Endometrial microvascular endothelial cells (primary cell): Measurements from ENCODE around the gene KIDINS220. TPM values are rescaled to one million over a fixed set of nuclear protein-coding genes. Genes with fewer than 3 reads are reported as not detected.
"Not testable (repeated sequence)": the region's sequence is repeated elsewhere in the genome, so short reads cannot be mapped to it uniquely, and the experiment has no call there.

ENCODE experiments used
- in situ Hi-C: cut with HindIII; loops from 2 replicates; pipeline ENCODE4 v1.10.0; 2017; ENCODE audit warnings: low sequenced_read_pairs, low pct_unique_long_range_greater_than_20kb; ENCODE audit errors: inconsistent ontology term
- total RNA-seq: library from RNA; depleted of rRNA; stranded (reverse); fragments of >200 nt; gene quantifications from one replicate; pipeline ENCODE4 v1.2.3, GENCODE V29; 2015; ENCODE audit errors: inconsistent ontology term

KIDINS220 gene
- total RNA-seq, 1 donor from 2014 or later: 27.0 TPM

DNA sequence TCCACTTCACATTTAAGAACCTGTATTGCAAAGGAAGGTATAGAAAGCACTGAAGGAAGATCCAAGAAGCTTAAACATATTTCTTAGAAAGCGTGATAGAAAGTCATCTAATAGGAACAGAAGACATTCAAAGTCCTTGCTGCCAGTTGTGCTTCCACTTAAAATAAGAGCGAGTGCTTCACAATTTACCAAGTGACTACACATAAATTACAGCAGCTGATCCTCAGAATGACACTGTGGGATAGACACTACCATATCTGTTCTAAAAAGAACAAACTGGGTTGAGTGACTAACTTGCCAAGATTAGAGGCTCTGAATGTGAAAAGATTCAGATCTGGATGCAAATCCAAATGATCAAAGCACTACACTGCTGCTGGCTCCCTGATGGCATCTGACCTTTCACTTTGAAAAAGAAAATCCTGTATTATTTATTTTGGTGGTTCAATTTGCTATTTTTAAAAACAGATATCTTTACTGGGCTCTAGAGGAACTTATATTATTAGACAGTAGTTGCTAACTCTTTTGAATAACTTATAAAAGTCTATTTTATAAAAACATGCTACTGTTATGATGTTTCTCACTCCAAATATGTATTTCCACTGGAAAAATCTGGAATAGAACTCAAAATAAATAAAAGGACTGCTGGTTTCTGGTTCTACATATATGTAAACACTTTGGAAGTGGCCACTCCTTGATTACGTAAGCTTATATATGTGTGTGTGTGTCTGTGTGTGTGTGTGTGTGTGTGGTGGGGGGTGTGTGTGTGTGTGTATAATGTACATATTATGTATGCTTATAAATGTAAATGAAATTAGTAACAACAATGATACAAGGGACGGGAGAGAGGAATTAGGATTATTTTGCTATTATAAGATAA, 57.4 kb downstream of the KIDINS220 start:
- in situ Hi-C loops: no loop called here

GRCh38 chr2:8774371-8774770, 63.0 kb downstream of the KIDINS220 start:
- in situ Hi-C loops: no loop called here

- in situ Hi-C loops: no loop called here
Measured at GRCh38 chr2:8767324-8767723, 70.1 kb downstream of the KIDINS220 start.

DNA sequence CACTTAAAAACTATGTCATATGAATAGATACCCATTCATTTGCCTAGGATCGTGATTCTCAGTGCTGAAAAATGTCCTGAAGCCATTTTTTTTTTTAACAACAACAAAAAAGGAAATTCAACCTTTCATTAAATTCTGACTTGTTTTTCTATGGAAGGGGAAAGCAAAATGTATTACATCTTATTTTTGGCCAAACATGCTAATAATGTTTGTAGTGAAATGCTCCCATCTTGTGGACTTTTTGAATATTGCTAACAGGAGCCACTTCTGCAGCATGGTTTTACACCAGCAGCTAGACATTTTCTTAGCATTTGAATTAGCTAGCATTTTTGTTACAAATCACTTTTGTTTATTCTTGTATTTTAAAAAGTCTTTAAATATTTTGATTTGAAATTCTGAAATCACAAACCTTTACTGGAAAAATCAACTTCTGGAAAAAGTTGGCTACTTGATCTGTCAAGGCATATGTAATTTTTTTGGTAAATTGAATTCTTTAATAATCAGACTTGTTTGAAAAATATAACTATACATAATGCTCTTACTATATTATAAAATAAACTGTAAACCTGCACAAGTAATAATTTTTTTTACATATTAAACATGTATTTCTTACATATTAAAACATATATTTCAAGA, 75.8 kb downstream of the KIDINS220 start:
- in situ Hi-C loops: no loop called here

GRCh38 chr2:8756716-8757115, 80.7 kb downstream of the KIDINS220 start:
- in situ Hi-C loops: no loop called here

DNA sequence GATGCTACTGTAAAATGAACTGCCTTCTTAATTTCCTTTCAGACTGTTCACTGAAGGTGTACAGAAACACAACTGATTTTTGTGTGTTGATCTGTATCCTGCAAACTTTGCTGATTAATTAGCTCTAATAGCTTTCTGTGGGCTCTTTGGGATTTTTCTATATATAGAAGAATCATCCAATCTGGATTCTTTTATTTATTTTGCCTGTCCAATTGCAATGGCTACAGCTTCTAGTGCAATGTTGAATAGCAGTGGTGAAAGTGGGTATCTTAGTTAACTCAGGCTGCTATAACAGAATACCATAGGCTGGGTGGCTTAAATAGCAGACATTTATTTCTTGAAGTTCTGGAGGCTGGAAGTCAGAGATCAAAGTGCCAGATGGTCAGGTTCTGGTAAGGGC, 81.2 kb downstream of the KIDINS220 start:
- in situ Hi-C loops: no loop called here

GRCh38 chr2:8754106-8754776, 83.2 kb downstream of the KIDINS220 start:
- in situ Hi-C loops: no loop called here

- in situ Hi-C loops: no loop called here
Measured at GRCh38 chr2:8753609-8754008, 83.8 kb downstream of the KIDINS220 start.

DNA sequence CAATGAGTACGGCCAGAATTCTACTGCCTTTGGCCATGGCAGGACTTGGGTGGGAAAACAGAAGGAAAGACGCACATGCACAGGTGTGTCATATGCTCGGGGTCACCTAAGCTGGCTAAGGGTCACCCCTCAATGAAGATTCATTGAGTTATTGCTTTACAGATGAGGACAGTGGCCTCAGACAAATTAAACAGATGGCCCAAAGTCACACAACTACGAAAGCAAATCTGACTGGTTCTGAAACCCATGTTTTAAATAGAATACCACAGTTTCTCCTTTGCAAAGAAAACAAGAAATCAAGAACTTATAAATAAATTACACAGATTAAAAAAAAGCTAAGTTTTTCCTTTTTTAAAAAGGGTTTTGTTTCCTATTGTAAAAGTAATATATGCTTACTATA, 85.0 kb downstream of the KIDINS220 start:
- in situ Hi-C loops: no loop called here

DNA sequence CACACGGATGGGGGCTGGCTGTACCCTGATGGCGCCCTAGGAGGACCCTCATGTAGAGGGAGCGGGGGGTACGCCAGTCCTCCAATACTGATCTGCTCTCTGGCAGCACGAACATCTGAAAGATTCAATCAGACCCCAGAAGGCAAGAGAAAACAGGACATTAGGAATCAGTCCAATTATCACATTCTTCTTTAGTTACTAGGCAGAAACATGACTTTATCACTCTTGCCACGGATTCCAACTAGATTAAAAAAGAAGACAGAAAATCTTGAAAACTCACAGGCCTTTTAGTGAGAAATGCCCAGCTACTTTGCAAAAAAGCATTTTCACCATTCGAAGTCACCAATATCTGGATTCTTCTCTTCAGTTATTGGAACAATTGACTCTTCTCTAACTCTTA, 87.2 kb downstream of the KIDINS220 start:
- in situ Hi-C loops: no loop called here

- in situ Hi-C loops: no loop called here
Measured at GRCh38 chr2:8743261-8743660, 94.2 kb downstream of the KIDINS220 start.

DNA sequence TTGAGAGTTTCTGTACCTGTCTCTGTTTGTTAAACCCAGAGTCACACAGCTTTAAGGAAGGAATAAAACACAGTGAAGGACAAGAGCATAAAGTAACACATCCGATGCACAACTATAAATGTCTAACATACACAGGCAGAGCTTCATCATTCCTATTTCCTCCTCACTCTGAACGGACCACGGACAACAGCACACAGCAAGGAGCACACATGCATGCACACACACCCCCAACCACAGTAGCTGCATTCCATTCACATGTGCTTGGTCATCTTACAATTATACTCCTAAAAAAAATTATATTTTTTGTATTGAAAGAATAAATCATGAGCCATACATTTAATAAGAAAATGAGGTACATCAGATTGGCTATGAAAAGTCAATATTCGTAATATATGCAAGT, 97.3 kb downstream of the KIDINS220 start:
- in situ Hi-C loops: no loop called here

DNA sequence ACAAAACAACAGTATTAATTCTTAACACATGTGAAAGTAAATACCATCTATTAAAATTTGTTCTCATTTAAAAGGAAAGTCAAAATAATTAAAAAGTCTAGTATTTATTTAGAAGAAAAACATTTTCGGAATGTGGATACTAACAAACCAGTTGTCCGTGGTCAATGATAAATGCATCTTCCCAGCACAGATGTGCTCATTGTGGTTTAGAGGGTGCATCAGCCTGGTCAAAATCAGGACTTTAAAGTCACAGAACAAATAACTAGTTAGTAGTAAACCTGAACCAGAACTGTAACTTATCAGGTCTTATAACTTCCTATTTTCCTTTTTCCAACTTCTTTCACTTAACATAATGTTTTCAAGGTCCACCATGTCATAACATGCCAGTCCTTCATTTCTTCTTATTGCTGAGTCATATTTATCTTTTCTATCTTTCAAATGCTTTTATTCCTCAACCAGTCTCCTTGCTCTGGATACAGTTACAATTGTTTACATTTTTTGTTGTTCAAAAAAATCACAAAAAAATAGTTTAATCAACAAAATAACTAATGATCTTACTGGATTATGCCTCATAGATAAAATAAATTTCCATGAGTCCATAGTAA, 99.7 kb downstream of the KIDINS220 start:
- in situ Hi-C loops: no loop called here

GRCh38 chr2:8732601-8733000, 104.8 kb downstream of the KIDINS220 start:
- in situ Hi-C loops: no loop called here

- in situ Hi-C loops: no loop called here
Measured at GRCh38 chr2:8729939-8730338, 107.5 kb downstream of the KIDINS220 start.

DNA sequence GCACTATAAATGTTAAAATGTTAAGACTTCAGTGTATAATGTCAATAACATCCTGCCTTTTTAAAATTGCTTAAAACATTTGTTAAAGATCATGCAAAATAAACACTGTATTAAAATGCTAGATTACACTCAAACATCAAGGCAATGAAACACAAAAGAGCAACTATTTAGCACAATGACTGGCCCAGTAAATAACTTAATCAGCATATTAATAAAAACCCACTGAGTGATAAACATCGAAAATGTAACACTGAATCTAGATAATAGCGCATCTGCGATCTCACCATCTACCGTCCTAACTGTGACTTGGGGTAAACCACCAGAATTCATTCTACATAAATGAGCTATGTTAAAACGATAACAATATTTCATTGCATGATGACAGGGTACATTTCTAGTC, 108.3 kb downstream of the KIDINS220 start:
- in situ Hi-C loops: not testable (repeated sequence)

- in situ Hi-C loops: no loop called here
Measured at GRCh38 chr2:8728305-8729015, 109.0 kb downstream of the KIDINS220 start.

DNA sequence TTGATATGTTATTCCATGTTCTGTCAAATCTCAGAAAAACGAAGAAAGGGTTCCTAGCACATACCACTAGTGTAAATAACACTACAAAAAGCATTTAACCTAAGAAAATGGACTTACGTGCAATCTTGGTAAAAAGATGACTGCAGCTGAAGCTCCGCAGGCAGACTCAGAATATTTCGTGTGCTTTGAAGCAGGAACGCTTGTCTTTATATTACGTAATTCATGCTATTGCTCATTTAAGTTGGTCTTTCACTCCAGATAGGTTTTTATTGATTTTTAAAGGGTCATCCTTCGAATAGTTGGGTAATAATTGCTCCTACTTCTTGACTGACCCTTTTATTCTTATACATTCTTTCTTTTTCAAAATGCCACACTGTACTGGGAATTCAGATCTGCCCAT, 111.6 kb downstream of the KIDINS220 start:
- in situ Hi-C loops: no loop called here

- in situ Hi-C loops: no loop called here
Measured at GRCh38 chr2:8722986-8723385, 114.4 kb downstream of the KIDINS220 start.
